SK-N-SH (cell line): ENCODE results near the gene DNAH1. TPM values are rescaled to one million over a fixed set of nuclear protein-coding genes. Genes with fewer than 3 reads are reported as not detected.

Experiments
- CTCF ChIA-PET: fragments of 300-600, 350-600 bp; formaldehyde crosslinking; extraction: SDS; loops from one replicate; lab custom pipeline; 2021; lab: Yijun Ruan, JAX
- POLR2A ChIA-PET: fragments of 350-600 bp; sonication (Branson Sonifier 250); formaldehyde crosslinking; extraction: SDS; loops from one replicate; lab custom pipeline; 2020; ENCODE audit warnings: antibody characterized with exemption, inconsistent platforms; lab: Yijun Ruan, JAX
- DNase-seq: peaks from one replicate; pipeline ENCODE4 v3.0.0; 2012
- H2AFZ ChIP-seq: fragments of 200-600 bp; sonication (generic); 2 replicates; pipeline ENCODE4 v1.8.1; 2016; ENCODE audit warnings: antibody characterized with exemption, mild to moderate bottlenecking, low read depth
- H3F3A ChIP-seq: fragments of 200-600 bp; sonication (generic); replicated peaks from 2 replicates; pipeline ENCODE3; 2016; ENCODE audit warnings: antibody characterized with exemption, mild to moderate bottlenecking; ENCODE audit not compliant: insufficient read depth
- H3K27ac ChIP-seq, 2 experiments: fragments of 200-500 bp in 1 of 2; fragments of 200-600 bp in 1 of 2; sonication (Bioruptor generic) in 1 of 2; sonication (generic), shearing (Covaris generic) in 1 of 2; 2 replicates each; pipeline versions ENCODE4 v1.5.1 to v1.6.1; 2014 to 2016; ENCODE audit warnings: low read depth in 2 of 2, inconsistent platforms in 1 of 2, low read length in 1 of 2, mild to moderate bottlenecking in 1 of 2, mixed read lengths in 1 of 2
- H3K27me3 ChIP-seq: fragments of 200-600 bp; sonication (generic), shearing (Covaris generic); 2 replicates; pipeline ENCODE4 v1.6.1; 2016; ENCODE audit warnings: mixed run types; ENCODE audit not compliant: insufficient read depth
- H3K36me3 ChIP-seq, 2 experiments: fragments of 200-500 bp in 1 of 2; fragments of 200-600 bp in 1 of 2; sonication (Bioruptor generic) in 1 of 2; sonication (generic) in 1 of 2; replicated peaks in 1 of 2; 2 replicates each; pipeline versions ENCODE3 to v1.5.1; 2014 to 2016; ENCODE audit warnings: low read length in 1 of 2, mild to moderate bottlenecking in 1 of 2; ENCODE audit not compliant: insufficient read depth in 2 of 2, control insufficient read depth in 1 of 2
- H3K4me1 ChIP-seq, 2 experiments: fragments of 200-500 bp in 1 of 2; fragments of 200-600 bp in 1 of 2; sonication (Bioruptor generic) in 1 of 2; sonication (generic), shearing (Covaris generic) in 1 of 2; 2 replicates each; pipeline versions ENCODE4 v1.5.1 to v1.6.1; 2014 to 2016; ENCODE audit warnings: low read depth in 1 of 2, low read length in 1 of 2, mixed run types in 1 of 2; ENCODE audit not compliant: insufficient read depth in 2 of 2, control insufficient read depth in 1 of 2
- H3K4me2 ChIP-seq: fragments of 200-600 bp; sonication (generic), shearing (Covaris generic); 2 replicates; pipeline ENCODE4 v1.6.1; 2017; ENCODE audit warnings: mixed run types
- H3K4me3 ChIP-seq, 2 experiments: fragments of 200-500 bp in 1 of 2; fragments of 200-600 bp in 1 of 2; sonication (Bioruptor generic) in 1 of 2; sonication (generic), shearing (Covaris generic) in 1 of 2; 2 replicates each; pipeline versions ENCODE4 v1.5.1 to v1.8.1; 2014 to 2016; ENCODE audit warnings: low read depth in 2 of 2, inconsistent platforms in 1 of 2, low read length in 1 of 2, mild to moderate bottlenecking in 1 of 2, mixed read lengths in 1 of 2, moderate library complexity in 1 of 2
- H3K79me2 ChIP-seq: fragments of 200-600 bp; sonication (generic); 2 replicates; pipeline ENCODE4 v1.8.1; 2017; ENCODE audit warnings: mild to moderate bottlenecking; ENCODE audit not compliant: insufficient read depth
- H3K9ac ChIP-seq: fragments of 200-600 bp; sonication (generic); 2 replicates; pipeline ENCODE4 v1.6.1; 2017; ENCODE audit warnings: mixed run types
- H3K9me2 ChIP-seq: fragments of 200-600 bp; sonication (generic); 2 replicates; pipeline ENCODE4 v1.6.1; 2017; ENCODE audit warnings: mixed run types
- H3K9me3 ChIP-seq: fragments of 200-600 bp; sonication (generic); 2 replicates; pipeline ENCODE4 v1.6.1; 2017; ENCODE audit warnings: mixed run types, mild to moderate bottlenecking, moderate library complexity
- H4K20me1 ChIP-seq: fragments of 200-600 bp; sonication (generic); 2 replicates; pipeline ENCODE4 v1.6.1; 2017; ENCODE audit warnings: mild to moderate bottlenecking, mixed run types; ENCODE audit not compliant: insufficient read depth
- EP300 ChIP-seq, 2 experiments: IDR thresholded peaks; 2 replicates each; pipeline versions ENCODE4 v1.4.0 to v1.6.1; 2012; ENCODE audit warnings: borderline replicate concordance in 1 of 2, low read depth in 1 of 2, low read length in 1 of 2
- FOSL2 ChIP-seq: IDR thresholded peaks from 2 replicates; pipeline ENCODE4 v1.4.0; 2012; ENCODE audit warnings: low read depth, mild to moderate bottlenecking, moderate library complexity, borderline replicate concordance
- JUND ChIP-seq: IDR thresholded peaks from 2 replicates; pipeline ENCODE4 v1.4.0; 2012
- RXRA ChIP-seq: IDR thresholded peaks from 2 replicates; pipeline ENCODE4 v1.4.0; 2012; ENCODE audit warnings: low read depth, mild to moderate bottlenecking, borderline replicate concordance
- TAF1 ChIP-seq: IDR thresholded peaks from 2 replicates; pipeline ENCODE4 v1.6.1; 2012; ENCODE audit warnings: low read depth, mild to moderate bottlenecking, low read length, moderate library complexity, borderline replicate concordance
- TCF12 ChIP-seq: IDR thresholded peaks from 2 replicates; pipeline ENCODE4 v1.4.0; 2012
- WGBS: methylation state at CpG from one replicate; pipeline ENCODE4 v1.1.6; 2017; ENCODE audit warnings: low lambda C conversion rate; 5-methylcytosine and 5-hydroxymethylcytosine counted together
- polyA plus RNA-seq, 3 experiments: library from polyadenylated mRNA; depleted of rRNA; stranded (reverse); fragments of >200 nt; gene quantifications; 2 replicates each; pipeline ENCODE4 v1.2.3, GENCODE V29; 2012
- TF ChIP-seq, protein P1 (sequence below): IDR thresholded peaks from 2 replicates; pipeline ENCODE4 v1.4.0; 2012; ENCODE audit warnings: low read depth, borderline replicate concordance
- TF ChIP-seq, protein P2 (sequence below): IDR thresholded peaks from 2 replicates; pipeline ENCODE4 v1.6.1; 2012; ENCODE audit warnings: mild to moderate bottlenecking, low read depth, low read length, moderate library complexity

The DNAH1 gene
- polyA plus RNA-seq, 1 of the 3 experiments (the other 2 are of a cell fraction): 5.1 TPM

DNA sequence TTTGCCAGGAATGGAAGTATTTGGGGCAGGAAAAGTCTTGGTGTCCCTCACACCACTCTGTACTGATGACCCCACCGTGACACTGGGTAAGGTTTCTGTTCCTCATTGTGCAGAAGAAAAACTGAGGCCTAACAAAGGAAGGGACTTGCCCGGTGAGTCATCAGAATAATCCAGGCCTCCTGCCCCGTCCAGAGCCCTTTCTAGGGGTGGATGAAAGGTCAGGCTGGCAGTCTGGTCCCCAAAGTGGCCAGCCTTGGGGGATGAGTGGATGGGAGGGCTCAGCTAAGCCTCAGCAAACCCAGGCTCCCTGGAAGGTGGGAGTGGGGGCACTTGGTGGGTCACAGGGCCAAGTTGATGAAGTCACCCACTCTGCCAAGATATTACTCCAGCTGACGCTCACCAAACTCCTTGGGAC, 2.3 kb upstream of the DNAH1 start:
- Histone ChIP-seq H3F3A (no peaks in the 10 kb centered on the region), H3K27me3 (no peaks in the 10 kb centered on the region), H3K4me1 (peaks cover 24 to 83% of the 10 kb centered on the region in 2 experiments), H3K9me2 (no peaks in the 10 kb centered on the region), H3K79me2 (no peaks in the 10 kb centered on the region), H2AFZ (peak overlapping the region; percentile 43; the same call in 1 of the 2 replicates), H3K9ac (peak overlapping the region; percentile 29; the same call in 1 of the 2 replicates), H3K27ac (peak overlapping the region; percentile 61 to 85), H3K4me2 (peak overlapping the region; percentile 44; the same call in 1 of the 2 replicates), H4K20me1 (no peaks in the 10 kb centered on the region), H3K4me3 (no peak overlapping the region), H3K9me3 (no peaks in the 10 kb centered on the region), H3K36me3 (no peaks in the 10 kb centered on the region)
- 33% methylated on average over 4 of the region's 4 CpGs for WGBS
- CTCF ChIA-PET: interaction anchor here (0.6 to 3.2 kb wide), 3 partner anchors 12 to 93 kb away, joined by 3 to 21 read pairs (median 3); no protein-coding TSS in a partner anchor
- DNase-seq: no peak
- TF ChIP-seq FOSL2: peak; percentile 72; the same call in 1 of the 2 replicates
- TF ChIP-seq TAF1: no peak
- TF ChIP-seq RXRA: peak; percentile 97
- TF ChIP-seq TCF12: peak; percentile 48
- TF ChIP-seq JUND: peak; percentile 69
- POLR2A ChIA-PET: no interaction called here

DNA sequence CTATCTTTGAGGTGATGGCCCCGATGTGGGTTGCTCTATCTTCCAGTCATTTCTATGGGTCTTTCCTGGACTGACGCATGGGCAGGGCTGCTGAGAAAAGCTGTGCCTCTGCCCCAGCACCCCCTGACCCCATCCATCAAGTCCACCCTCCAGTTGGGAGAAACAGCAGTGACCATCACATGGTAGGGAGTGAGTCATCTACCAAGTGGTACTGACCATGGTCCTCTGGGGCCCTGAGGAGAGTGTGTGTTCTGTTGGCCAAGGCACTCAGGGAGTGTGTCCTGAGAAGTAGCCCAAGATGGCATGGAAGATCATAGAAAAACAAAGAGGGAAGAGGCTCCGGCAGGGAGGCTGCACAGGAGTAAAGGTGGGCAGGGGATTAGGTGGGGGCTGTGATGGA, 1.6 kb upstream of the DNAH1 start:
- H3K9ac ChIP-seq: no peak overlapping the region
- H3K27me3 ChIP-seq: no peaks in the 10 kb centered on the region
- H3F3A ChIP-seq: no peaks in the 10 kb centered on the region
- ChIA-PET POLR2A (interaction anchor here (0.9 kb wide), 1 partner anchor 27 kb away, joined by 3 read pairs; the partner anchor contains the start of gene GLYCTK), CTCF (interaction anchor here (0.6 to 3.2 kb wide), 5 partner anchors 13 to 25 kb away, joined by 3 to 21 read pairs (median 3); no protein-coding TSS in a partner anchor)
- H2AFZ ChIP-seq: no peak overlapping the region
- no peaks in the 10 kb centered on the region for H3K36me3 ChIP-seq
- no peaks in the 10 kb centered on the region for H3K79me2 ChIP-seq
- H3K4me1 ChIP-seq: peaks cover 24 to 78% of the 10 kb centered on the region in 2 experiments
- no peak for DNase-seq
- H3K9me3 ChIP-seq: no peaks in the 10 kb centered on the region
- H3K27ac ChIP-seq: peak overlapping the region; percentile 61 to 85; a peak in 2 of 4 replicates
- peak overlapping the region; percentile 44; the same call in 1 of the 2 replicates for H3K4me2 ChIP-seq
- no peaks in the 10 kb centered on the region for H4K20me1 ChIP-seq
- WGBS: 93% methylated on average over 3 of the region's 3 CpGs
- no peaks in the 10 kb centered on the region for H3K9me2 ChIP-seq
- TF ChIP-seq, protein P1, sequence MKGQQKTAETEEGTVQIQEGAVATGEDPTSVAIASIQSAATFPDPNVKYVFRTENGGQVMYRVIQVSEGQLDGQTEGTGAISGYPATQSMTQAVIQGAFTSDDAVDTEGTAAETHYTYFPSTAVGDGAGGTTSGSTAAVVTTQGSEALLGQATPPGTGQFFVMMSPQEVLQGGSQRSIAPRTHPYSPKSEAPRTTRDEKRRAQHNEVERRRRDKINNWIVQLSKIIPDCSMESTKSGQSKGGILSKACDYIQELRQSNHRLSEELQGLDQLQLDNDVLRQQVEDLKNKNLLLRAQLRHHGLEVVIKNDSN: no peak
- TF ChIP-seq EP300 (IDR thresholded peaks at IDR 0.05; ENCODE audit: borderline replicate concordance in 1 of 2, low read depth in 1 of 2, low read length in 1 of 2): no peak
- TF ChIP-seq, protein P2, sequence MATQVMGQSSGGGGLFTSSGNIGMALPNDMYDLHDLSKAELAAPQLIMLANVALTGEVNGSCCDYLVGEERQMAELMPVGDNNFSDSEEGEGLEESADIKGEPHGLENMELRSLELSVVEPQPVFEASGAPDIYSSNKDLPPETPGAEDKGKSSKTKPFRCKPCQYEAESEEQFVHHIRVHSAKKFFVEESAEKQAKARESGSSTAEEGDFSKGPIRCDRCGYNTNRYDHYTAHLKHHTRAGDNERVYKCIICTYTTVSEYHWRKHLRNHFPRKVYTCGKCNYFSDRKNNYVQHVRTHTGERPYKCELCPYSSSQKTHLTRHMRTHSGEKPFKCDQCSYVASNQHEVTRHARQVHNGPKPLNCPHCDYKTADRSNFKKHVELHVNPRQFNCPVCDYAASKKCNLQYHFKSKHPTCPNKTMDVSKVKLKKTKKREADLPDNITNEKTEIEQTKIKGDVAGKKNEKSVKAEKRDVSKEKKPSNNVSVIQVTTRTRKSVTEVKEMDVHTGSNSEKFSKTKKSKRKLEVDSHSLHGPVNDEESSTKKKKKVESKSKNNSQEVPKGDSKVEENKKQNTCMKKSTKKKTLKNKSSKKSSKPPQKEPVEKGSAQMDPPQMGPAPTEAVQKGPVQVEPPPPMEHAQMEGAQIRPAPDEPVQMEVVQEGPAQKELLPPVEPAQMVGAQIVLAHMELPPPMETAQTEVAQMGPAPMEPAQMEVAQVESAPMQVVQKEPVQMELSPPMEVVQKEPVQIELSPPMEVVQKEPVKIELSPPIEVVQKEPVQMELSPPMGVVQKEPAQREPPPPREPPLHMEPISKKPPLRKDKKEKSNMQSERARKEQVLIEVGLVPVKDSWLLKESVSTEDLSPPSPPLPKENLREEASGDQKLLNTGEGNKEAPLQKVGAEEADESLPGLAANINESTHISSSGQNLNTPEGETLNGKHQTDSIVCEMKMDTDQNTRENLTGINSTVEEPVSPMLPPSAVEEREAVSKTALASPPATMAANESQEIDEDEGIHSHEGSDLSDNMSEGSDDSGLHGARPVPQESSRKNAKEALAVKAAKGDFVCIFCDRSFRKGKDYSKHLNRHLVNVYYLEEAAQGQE: peak; percentile 83
- H3K4me3 ChIP-seq: no peak overlapping the region
